OCI-LY7 (cell line): ENCODE measurements around the gene PODNL1. TPM values are rescaled to one million over a fixed set of nuclear protein-coding genes. Genes with fewer than 3 reads are reported as not detected.

Source experiments
- BruUV-seq: library from RNA; stranded (reverse); fragments of 400-500 nt; replicated peaks from 2 replicates; lab custom pipeline; 2021; lab: Mats Ljungman, UMichigan
- CTCF ChIA-PET: fragments of 300-600 bp; sonication (Branson Sonifier 250); formaldehyde crosslinking; loops from one replicate; lab custom pipeline; 2022; ENCODE audit warnings: antibody characterized with exemption; ENCODE audit not compliant: unreplicated experiment; lab: Charles Lee
- POLR2A ChIA-PET: fragments of 300-600 bp; sonication (Branson Sonifier 250); formaldehyde crosslinking; loops from one replicate; lab custom pipeline; 2022; ENCODE audit warnings: antibody characterized with exemption; lab: Charles Lee
- DNase-seq: peaks from one replicate; pipeline ENCODE4 v3.0.0-alpha.2; 2015; ENCODE audit warnings: low spot score
- H2AFZ ChIP-seq: fragments of 200-600 bp; sonication (generic), shearing (Covaris generic); 2 replicates; pipeline ENCODE4 v1.6.1; 2014; ENCODE audit warnings: mild to moderate bottlenecking, antibody characterized with exemption, low read length, moderate library complexity
- H3K27ac ChIP-seq: fragments of 200-600 bp; sonication (generic); 2 replicates; pipeline ENCODE4 v1.5.1; 2014; ENCODE audit warnings: mixed run types, low read depth, mild to moderate bottlenecking, moderate library complexity, low read length, inconsistent platforms; ENCODE audit not compliant: poor library complexity, severe bottlenecking
- H3K36me3 ChIP-seq: fragments of 200-600 bp; sonication (generic); 2 replicates; pipeline ENCODE4 v1.6.1; 2014; ENCODE audit warnings: mild to moderate bottlenecking, antibody characterized with exemption, low read length, moderate library complexity, mixed read lengths; ENCODE audit not compliant: insufficient read depth
- H3K4me1 ChIP-seq: fragments of 200-600 bp; sonication (generic); 2 replicates; pipeline ENCODE4 v1.5.1; 2014; ENCODE audit warnings: mild to moderate bottlenecking, low read length; ENCODE audit not compliant: insufficient read depth, poor library complexity, severe bottlenecking
- H3K4me2 ChIP-seq: fragments of 200-600 bp; sonication (generic); 2 replicates; pipeline ENCODE4 v1.6.1; 2014; ENCODE audit warnings: mild to moderate bottlenecking, low read length
- H3K4me3 ChIP-seq: fragments of 200-600 bp; sonication (generic); 2 replicates; pipeline ENCODE4 v1.5.1; 2014; ENCODE audit warnings: mild to moderate bottlenecking, low read depth, low read length; ENCODE audit not compliant: poor library complexity, severe bottlenecking
- H3K79me2 ChIP-seq: fragments of 200-600 bp; sonication (generic); 2 replicates; pipeline ENCODE4 v1.6.1; 2016; ENCODE audit warnings: low read depth, mild to moderate bottlenecking, low read length, moderate library complexity, mixed read lengths; ENCODE audit not compliant: insufficient read depth
- H3K9me2 ChIP-seq: fragments of 200-600 bp; sonication (generic); 2 replicates; pipeline ENCODE4 v1.6.1; 2016; ENCODE audit warnings: mild to moderate bottlenecking, low read length, mixed read lengths; ENCODE audit not compliant: insufficient read depth
- H3K9me3 ChIP-seq: fragments of 200-600 bp; sonication (generic); 2 replicates; pipeline ENCODE4 v1.6.1; 2014; ENCODE audit warnings: mild to moderate bottlenecking, mixed run types, low read length, mixed read lengths
- H4K20me1 ChIP-seq: fragments of 200-600 bp; sonication (generic); 2 replicates; pipeline ENCODE4 v1.6.1; 2014; ENCODE audit warnings: mild to moderate bottlenecking, antibody characterized with exemption, low read length, moderate library complexity, mixed read lengths; ENCODE audit not compliant: insufficient read depth
- CTCF ChIP-seq: fragments of 200-600 bp; sonication (generic); conservative IDR thresholded peaks from 2 replicates; pipeline ENCODE4 v1.5.1; 2014; ENCODE audit warnings: mild to moderate bottlenecking, antibody characterized with exemption, low read length, moderate library complexity, mixed read lengths
- EZH2phosphoT487 ChIP-seq: fragments of 200-600 bp; sonication (generic); IDR thresholded peaks from 2 replicates; pipeline ENCODE4 v1.6.1; 2018; ENCODE audit warnings: low read depth, borderline replicate concordance, mild to moderate bottlenecking, mixed run types, antibody characterized with exemption, low read length, moderate library complexity, mixed read lengths
- intact Hi-C: fragments of 100-400 bp; cut with micrococcal nuclease; formaldehyde crosslinking; loops from one replicate; pipeline ENCODE4 v1.10.0; 2022; ENCODE audit not compliant: unreplicated experiment
- total RNA-seq, 2 experiments: library from RNA; depleted of rRNA in 1 of 2; stranded (reverse); fragments of >200 nt in 1 of 2; shearing (Covaris generic) in 1 of 2; gene quantifications; 2 replicates each; pipeline ENCODE4 v1.2.3, GENCODE V29; 2014 to 2022

The PODNL1 gene
- total RNA-seq, 2 experiments from 2014 or later: 0.16 TPM; not detected in 1

- intact Hi-C loops: no loop called here
These were observed 28.5 kb upstream of the PODNL1 start for GRCh38 chr19:13966684-13967128.

DNA sequence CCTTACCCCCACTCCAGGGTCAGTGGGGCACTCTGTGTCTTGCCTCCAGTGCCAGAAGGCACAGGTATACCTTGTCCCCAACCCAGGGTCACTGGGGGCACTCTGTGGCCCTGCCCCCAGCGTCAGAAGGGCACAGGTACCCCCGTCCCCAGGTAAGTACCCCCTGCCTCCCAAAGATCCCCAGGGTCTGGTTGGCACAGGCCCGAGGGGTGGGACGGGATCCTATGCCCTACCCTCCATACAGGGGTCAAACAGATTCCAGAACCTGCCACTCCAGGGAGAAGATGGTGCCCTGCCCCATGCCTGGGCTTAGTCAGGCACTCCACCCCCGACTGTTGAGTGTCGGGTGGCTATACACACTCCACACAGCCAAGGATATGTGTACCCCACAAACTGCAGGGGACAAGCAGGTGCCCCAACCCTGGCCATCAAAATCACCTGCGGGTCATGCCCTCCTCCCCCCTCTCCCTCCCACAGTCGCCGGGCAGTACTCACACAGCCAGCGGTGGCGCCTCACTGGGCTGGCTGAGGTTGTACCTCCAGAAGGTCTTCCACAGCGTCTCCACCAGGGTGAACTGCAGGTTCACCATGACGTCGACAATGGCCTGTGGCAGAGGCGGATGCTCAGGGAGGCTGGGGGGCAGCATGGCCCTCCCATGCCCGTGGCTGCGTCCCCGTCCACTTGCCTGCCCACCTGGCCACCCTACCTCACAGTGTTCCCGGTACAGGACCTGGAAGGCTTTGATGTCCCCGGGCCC, 27.9 kb upstream of the PODNL1 start:
- no peaks in the 10 kb centered on the region for H3K79me2 ChIP-seq
- H3K4me1 ChIP-seq: no peaks in the 10 kb centered on the region
- POLR2A ChIA-PET: no interaction called here
- H3K9me2 ChIP-seq: no peaks in the 10 kb centered on the region
- no peak for DNase-seq
- H3K9me3 ChIP-seq: no peaks in the 10 kb centered on the region
- H3K4me3 ChIP-seq: no peak overlapping the region
- H3K36me3 ChIP-seq: peaks cover 66% of the 10 kb centered on the region
- TF ChIP-seq CTCF: no peak
- TF ChIP-seq EZH2phosphoT487: no peak
- intact Hi-C loops: no loop called here
- BruUV-seq: no TSS peak
- H4K20me1 ChIP-seq: no peaks in the 10 kb centered on the region; the same call in 1 of the 2 replicates
- CTCF ChIA-PET: interaction anchor here (0.6 kb wide), 1 partner anchor 1978 kb away, joined by 5 read pairs; no protein-coding TSS in a partner anchor
- no peak overlapping the region for H3K27ac ChIP-seq
- H3K4me2 ChIP-seq: no peak overlapping the region
- no peak overlapping the region for H2AFZ ChIP-seq

More at GRCh38 chr19:13966684-13967128, 28.5 kb upstream of the PODNL1 start:
- Histone ChIP-seq H3K9me3 (no peaks in the 10 kb centered on the region), H3K4me3 (no peak overlapping the region), H3K79me2 (no peaks in the 10 kb centered on the region), H3K27ac (no peak overlapping the region), H2AFZ (no peak overlapping the region), H4K20me1 (no peaks in the 10 kb centered on the region; the same call in 1 of the 2 replicates), H3K9me2 (no peaks in the 10 kb centered on the region), H3K36me3 (peaks cover 66% of the 10 kb centered on the region), H3K4me1 (no peaks in the 10 kb centered on the region), H3K4me2 (no peak overlapping the region)
- no peak for DNase-seq
- no peak for TF ChIP-seq EZH2phosphoT487
- TF ChIP-seq CTCF: no peak
- CTCF ChIA-PET: interaction anchor here (0.6 kb wide), 1 partner anchor 1979 kb away, joined by 5 read pairs; no protein-coding TSS in a partner anchor
- POLR2A ChIA-PET: interaction anchor here (0.5 kb wide), 1 partner anchor 1568 kb away, joined by 5 read pairs; no protein-coding TSS in a partner anchor
- no TSS peak for BruUV-seq

DNA sequence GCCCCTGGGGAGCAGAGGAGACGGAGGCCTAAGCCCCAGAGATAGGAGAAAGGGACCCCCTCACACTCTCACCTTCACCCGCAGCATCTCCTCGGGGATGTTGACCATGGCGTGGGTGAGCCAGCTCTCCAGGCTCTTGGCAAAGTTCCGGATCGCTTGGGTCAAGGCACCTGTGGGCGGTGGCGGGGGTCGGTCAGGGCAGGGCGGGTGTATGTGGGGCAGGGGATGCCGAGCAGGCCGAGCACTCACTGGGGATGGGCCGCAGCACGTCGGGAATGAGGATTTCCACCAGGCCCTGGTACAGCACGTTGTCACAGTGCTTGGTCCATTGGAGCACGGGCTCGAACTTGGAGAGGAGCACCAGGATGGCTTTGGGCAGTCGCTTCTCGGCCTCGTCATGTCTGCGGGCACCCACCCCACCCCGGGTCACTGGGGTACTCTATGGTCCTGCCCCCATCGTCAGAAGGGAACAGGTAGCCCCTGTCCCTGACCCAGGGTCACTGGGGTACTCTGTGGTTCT, 27.2 kb upstream of the PODNL1 start:
- peaks cover 67% of the 10 kb centered on the region for H3K36me3 ChIP-seq
- H3K9me2 ChIP-seq: no peaks in the 10 kb centered on the region
- H3K4me1 ChIP-seq: no peaks in the 10 kb centered on the region
- H3K79me2 ChIP-seq: no peaks in the 10 kb centered on the region
- intact Hi-C loops: no loop called here
- no peak for DNase-seq
- no peak overlapping the region for H3K27ac ChIP-seq
- H3K9me3 ChIP-seq: no peaks in the 10 kb centered on the region
- TF ChIP-seq CTCF (no peak), EZH2phosphoT487 (no peak)
- ChIA-PET CTCF (no interaction called here), POLR2A (no interaction called here)
- BruUV-seq: no TSS peak
- H3K4me2 ChIP-seq: no peak overlapping the region
- no peaks in the 10 kb centered on the region; the same call in 1 of the 2 replicates for H4K20me1 ChIP-seq
- H3K4me3 ChIP-seq: no peak overlapping the region
- H2AFZ ChIP-seq: no peak overlapping the region
